Ishikawa (cell line): ENCODE data around the gene RNF151.

Source experiments
- CEBPB ChIP-seq: IDR thresholded peaks from 2 replicates; pipeline ENCODE4 v1.6.1; 2012
- CREB1 ChIP-seq: IDR thresholded peaks from 2 replicates; pipeline ENCODE4 v1.6.1; 2012; ENCODE audit warnings: low read depth
- EGR1 ChIP-seq: IDR thresholded peaks from 2 replicates; pipeline ENCODE4 v1.6.1; 2012
- EP300 ChIP-seq: IDR thresholded peaks from 2 replicates; pipeline ENCODE4 v1.6.1; 2012; ENCODE audit warnings: borderline replicate concordance
- FOXM1 ChIP-seq: IDR thresholded peaks from 2 replicates; pipeline ENCODE4 v1.6.1; 2012; ENCODE audit warnings: low read depth, borderline replicate concordance
- NFIC ChIP-seq: IDR thresholded peaks from 2 replicates; pipeline ENCODE4 v1.6.1; 2012
- RAD21 ChIP-seq: IDR thresholded peaks from 2 replicates; pipeline ENCODE4 v1.6.1; 2012; ENCODE audit warnings: low read depth
- TAF1 ChIP-seq: IDR thresholded peaks from 2 replicates; pipeline ENCODE4 v1.6.1; 2012; ENCODE audit warnings: low read depth, mild to moderate bottlenecking
- TCF12 ChIP-seq: IDR thresholded peaks from 2 replicates; pipeline ENCODE4 v1.6.1; 2012; ENCODE audit warnings: low read depth
- TEAD4 ChIP-seq: IDR thresholded peaks from 2 replicates; pipeline ENCODE4 v1.6.1; 2012
- USF1 ChIP-seq: IDR thresholded peaks from 2 replicates; pipeline ENCODE4 v1.6.1; 2012
- YY1 ChIP-seq: IDR thresholded peaks from 2 replicates; pipeline ENCODE4 v1.6.1; 2012; ENCODE audit warnings: low read depth
- ZBTB7A ChIP-seq: IDR thresholded peaks from 2 replicates; pipeline ENCODE4 v1.6.1; 2012; ENCODE audit warnings: low read depth
- TF ChIP-seq, protein P1 (sequence below): IDR thresholded peaks from 2 replicates; pipeline ENCODE4 v1.6.1; 2012
- TF ChIP-seq, protein P2 (sequence below): IDR thresholded peaks from 2 replicates; pipeline ENCODE4 v1.6.1; 2012; ENCODE audit warnings: low read depth, mild to moderate bottlenecking

Gene RNF151

DNA sequence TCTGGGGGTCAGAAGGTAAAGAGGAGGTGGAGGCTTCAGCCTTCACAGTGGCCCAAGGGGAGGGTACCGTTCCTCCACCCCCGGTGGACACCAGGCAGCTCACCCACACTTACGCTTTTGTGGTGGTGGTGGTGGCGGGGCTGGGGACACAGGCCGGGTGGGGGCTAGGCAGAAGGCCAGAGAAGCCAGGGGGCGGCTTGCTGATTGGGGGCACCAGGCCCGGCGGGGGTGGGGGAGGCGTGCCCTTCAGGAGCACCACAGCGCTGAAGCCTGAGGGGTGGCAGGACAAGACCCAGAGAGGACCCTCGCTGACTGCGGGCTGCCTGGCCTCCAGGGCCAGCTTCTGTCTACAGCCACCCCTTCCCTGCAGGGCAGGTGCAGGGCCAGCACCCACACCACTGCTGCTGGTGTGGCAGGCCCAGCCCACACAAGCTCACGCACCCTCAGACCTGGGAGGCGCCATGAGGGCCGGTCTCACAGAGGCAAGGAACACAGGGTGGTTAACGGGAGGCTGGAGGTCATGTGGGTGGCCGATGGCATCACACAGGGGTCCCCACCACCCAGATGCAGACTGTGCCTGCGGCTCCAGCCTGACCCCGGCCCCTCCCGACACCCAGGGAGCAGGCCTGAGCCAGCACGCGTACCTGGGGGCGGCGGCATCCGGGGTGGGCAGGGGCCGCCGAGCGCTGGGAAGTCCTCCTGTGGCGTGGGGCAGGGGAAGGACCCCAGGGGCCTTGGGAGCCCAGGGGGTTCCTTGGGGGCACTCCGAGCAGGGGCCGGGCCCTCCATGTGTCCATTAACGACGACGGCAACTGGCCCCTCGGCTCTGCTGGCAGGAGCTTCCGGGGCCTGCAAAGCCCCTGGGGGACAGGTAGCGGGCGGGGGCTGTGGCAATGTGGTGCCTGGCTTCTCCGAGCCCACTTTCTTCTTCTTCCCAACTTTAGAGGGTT, 32.5 kb downstream of the RNF151 start:
- TF ChIP-seq EP300 = no peak
- TF ChIP-seq, protein P1, sequence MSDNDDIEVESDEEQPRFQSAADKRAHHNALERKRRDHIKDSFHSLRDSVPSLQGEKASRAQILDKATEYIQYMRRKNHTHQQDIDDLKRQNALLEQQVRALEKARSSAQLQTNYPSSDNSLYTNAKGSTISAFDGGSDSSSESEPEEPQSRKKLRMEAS = no peak
- TF ChIP-seq, protein P2, sequence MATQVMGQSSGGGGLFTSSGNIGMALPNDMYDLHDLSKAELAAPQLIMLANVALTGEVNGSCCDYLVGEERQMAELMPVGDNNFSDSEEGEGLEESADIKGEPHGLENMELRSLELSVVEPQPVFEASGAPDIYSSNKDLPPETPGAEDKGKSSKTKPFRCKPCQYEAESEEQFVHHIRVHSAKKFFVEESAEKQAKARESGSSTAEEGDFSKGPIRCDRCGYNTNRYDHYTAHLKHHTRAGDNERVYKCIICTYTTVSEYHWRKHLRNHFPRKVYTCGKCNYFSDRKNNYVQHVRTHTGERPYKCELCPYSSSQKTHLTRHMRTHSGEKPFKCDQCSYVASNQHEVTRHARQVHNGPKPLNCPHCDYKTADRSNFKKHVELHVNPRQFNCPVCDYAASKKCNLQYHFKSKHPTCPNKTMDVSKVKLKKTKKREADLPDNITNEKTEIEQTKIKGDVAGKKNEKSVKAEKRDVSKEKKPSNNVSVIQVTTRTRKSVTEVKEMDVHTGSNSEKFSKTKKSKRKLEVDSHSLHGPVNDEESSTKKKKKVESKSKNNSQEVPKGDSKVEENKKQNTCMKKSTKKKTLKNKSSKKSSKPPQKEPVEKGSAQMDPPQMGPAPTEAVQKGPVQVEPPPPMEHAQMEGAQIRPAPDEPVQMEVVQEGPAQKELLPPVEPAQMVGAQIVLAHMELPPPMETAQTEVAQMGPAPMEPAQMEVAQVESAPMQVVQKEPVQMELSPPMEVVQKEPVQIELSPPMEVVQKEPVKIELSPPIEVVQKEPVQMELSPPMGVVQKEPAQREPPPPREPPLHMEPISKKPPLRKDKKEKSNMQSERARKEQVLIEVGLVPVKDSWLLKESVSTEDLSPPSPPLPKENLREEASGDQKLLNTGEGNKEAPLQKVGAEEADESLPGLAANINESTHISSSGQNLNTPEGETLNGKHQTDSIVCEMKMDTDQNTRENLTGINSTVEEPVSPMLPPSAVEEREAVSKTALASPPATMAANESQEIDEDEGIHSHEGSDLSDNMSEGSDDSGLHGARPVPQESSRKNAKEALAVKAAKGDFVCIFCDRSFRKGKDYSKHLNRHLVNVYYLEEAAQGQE = no peak

- no peak for TF ChIP-seq TCF12
- TF ChIP-seq TEAD4 = no peak
- no peak for TF ChIP-seq RAD21
- TF ChIP-seq CEBPB = no peak
Measured at GRCh38 chr16:1999866-2000514, 33.3 kb downstream of the RNF151 start.

DNA sequence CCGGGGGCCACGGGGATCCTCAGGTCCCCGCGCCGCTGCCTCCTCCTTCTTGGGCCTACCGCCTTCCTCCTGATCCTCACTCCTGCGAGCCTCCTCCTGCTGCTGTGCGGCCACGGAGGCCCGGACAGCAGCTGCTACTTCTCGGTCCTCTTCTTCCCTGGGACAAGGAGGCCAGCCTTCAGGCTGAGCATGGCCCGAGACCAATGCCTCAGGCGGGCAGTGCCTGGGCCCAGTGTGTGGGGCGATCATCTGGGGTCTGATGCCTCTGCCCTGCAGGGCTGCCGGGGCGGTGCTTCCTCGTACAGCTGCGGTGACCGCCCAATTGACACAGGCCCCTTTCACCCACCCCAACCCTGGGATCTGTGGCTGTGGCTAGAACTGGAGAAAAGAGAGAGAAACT, 34.4 kb downstream of the RNF151 start:
- TF ChIP-seq, protein P1 = no peak
- TF ChIP-seq CREB1 (no peak), EP300 (no peak)

GRCh38 chr16:2001456-2002355, 35.0 kb downstream of the RNF151 start:
- TF ChIP-seq EP300 = no peak
- TF ChIP-seq CREB1 = no peak
- TF ChIP-seq FOXM1 = no peak
- TF ChIP-seq YY1 = no peak
- no peak for TF ChIP-seq USF1
- no peak for TF ChIP-seq TCF12
- TF ChIP-seq NFIC = no peak
- no peak for TF ChIP-seq ZBTB7A
- TF ChIP-seq, protein P2 = no peak
- no peak for TF ChIP-seq TEAD4
- no peak for TF ChIP-seq CEBPB
- TF ChIP-seq, protein P1 = no peak
- TF ChIP-seq RAD21 = no peak
- TF ChIP-seq TAF1 = no peak
- no peak for TF ChIP-seq EGR1

- TF ChIP-seq CREB1 = no peak
- no peak for TF ChIP-seq EGR1
- no peak for TF ChIP-seq ZBTB7A
- no peak for TF ChIP-seq FOXM1
- no peak for TF ChIP-seq TCF12
- no peak for TF ChIP-seq NFIC
- no peak for TF ChIP-seq TEAD4
- no peak for TF ChIP-seq EP300
- TF ChIP-seq, protein P2 = no peak
Measured at GRCh38 chr16:2002406-2003230, 36.0 kb downstream of the RNF151 start.
